ENCODE measurements around the gene INO80B. TPM values are rescaled to one million over a fixed set of nuclear protein-coding genes. Genes with fewer than 3 reads are reported as not detected.

INO80B gene
- total RNA-seq, 3 donors from 2014 or later = 12.6 to 26.2 (median 24.4) TPM

DNA sequence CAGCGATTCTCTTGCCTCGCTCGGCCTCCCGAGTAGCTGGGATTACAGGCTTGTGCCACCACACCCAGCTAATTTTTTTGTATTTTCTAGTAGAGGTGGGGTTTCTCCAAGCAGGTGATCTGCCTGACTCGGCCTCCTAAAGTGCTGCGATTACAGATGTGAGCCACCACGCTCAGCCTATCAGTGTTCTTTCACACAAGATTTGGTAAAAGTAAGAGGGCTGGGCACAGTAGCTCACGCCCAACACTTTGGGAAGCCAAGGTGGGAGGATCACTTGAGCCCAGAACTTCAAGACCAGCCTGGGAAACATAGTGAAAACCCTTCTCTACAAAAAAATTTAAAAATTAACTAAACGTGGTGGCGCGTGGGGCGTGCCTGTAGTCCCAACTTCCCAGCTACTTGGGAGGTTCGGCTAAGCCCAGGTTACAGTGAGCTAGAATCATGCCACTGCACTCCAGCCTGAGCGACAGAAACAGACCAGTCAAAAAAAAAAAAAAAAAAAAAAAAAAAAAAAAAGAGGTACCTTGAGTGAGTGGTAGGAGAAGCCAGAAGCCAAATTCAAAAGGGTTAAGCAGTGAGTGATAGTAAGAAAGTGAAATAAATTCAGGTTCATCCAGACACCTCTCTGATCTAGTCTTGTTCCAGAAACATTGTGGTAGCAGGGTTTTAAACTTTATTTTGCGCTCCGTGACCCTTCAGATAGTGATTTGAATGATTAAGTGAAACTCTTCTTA is 16.6 kb downstream of the INO80B start:
- no peak for TF ChIP-seq POLR2AphosphoS5 (IDR thresholded peaks at IDR 0.05)
- TF ChIP-seq, protein P1, sequence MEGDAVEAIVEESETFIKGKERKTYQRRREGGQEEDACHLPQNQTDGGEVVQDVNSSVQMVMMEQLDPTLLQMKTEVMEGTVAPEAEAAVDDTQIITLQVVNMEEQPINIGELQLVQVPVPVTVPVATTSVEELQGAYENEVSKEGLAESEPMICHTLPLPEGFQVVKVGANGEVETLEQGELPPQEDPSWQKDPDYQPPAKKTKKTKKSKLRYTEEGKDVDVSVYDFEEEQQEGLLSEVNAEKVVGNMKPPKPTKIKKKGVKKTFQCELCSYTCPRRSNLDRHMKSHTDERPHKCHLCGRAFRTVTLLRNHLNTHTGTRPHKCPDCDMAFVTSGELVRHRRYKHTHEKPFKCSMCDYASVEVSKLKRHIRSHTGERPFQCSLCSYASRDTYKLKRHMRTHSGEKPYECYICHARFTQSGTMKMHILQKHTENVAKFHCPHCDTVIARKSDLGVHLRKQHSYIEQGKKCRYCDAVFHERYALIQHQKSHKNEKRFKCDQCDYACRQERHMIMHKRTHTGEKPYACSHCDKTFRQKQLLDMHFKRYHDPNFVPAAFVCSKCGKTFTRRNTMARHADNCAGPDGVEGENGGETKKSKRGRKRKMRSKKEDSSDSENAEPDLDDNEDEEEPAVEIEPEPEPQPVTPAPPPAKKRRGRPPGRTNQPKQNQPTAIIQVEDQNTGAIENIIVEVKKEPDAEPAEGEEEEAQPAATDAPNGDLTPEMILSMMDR (IDR thresholded peaks at IDR 0.05) = no peak
- TF ChIP-seq POLR2A (IDR thresholded peaks at IDR 0.05) = no peak
- H3K27me3 ChIP-seq = no peaks in the 10 kb centered on the region
- intact Hi-C loops (cut with DNase I; ENCODE audit: low total_unique reads) = no loop called here
- no peaks in the 10 kb centered on the region for H3K9me3 ChIP-seq
- peaks cover 4 to 5% of the 10 kb centered on the region in 2 donors for H3K4me1 ChIP-seq
- H3K36me3 ChIP-seq = no peaks in the 10 kb centered on the region
- H3K27ac ChIP-seq = peak overlapping the region; percentile 82 to 96
- DNase-seq (ENCODE audit: low spot score in 2 of 2) = no peak
- H3K4me3 ChIP-seq = peak overlapping the region; percentile 67 to 96 (median 77)

DNA sequence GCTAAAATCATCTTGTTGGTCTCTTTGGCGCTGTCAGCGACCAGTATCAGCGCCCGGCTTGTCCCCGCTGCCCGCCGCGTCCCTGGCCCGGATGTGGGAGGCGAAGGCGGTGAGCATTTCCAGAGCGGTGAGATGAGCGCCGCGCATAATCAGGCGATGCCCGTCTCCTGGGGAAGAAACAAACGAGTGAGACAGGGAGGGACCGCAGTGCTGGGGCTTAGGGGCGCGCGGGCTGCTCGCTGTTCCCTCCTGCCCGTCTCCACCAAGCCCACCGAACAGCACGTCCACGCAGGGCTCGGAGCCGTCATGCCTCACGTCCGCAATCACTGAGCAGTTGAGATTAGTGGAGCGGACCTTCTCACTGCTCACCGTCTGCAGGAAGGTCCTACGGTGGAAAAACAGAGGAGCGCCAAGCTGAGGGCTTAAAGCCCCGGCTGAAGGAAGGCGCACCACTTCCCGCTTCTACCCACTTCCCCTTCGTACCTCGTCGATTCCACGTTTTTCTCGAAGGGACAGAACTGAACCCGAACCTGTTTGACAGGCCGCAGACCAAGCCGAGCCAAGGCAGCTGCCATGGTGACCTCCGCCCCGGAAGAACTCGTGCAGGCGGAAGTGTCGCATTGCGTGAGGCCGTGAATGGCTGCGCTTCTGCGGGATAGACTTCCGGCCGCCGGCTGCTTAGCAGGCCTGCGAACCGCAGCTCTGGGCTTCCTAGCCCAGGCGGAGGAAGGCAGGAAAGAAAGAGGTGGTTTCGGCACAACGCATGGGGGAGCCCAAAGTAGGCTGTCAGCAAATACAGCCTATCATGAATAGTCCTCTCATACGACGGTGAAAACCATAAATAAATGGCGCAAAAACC is 17.4 kb downstream of the INO80B start, which contains the start of gene MRPL53:
TSS of gene MRPL53 (minus strand) at position 595 of the 859 bp plus-strand sequence. CDS start at position 575, 20 bp downstream.
- TF ChIP-seq, protein P1 (IDR thresholded peaks at IDR 0.05) = no peak
- TF ChIP-seq POLR2A (IDR thresholded peaks at IDR 0.05) = peak; percentile 86
- peak; percentile 97 to 100 (median 99) for TF ChIP-seq POLR2AphosphoS5 (IDR thresholded peaks at IDR 0.05)
- Histone ChIP-seq H3K9me3 (no peaks in the 10 kb centered on the region), H3K4me1 (peaks cover 4 to 5% of the 10 kb centered on the region in 2 donors), H3K27me3 (no peaks in the 10 kb centered on the region), H3K4me3 (peak within 1 kb of the TSS; percentile 67 to 96 (median 77)), H3K36me3 (no peaks in the 10 kb centered on the region), H3K27ac (peak within 1 kb of the TSS; percentile 82 to 96)
- intact Hi-C loops (cut with DNase I; ENCODE audit: low total_unique reads) = no loop called here
- peak; percentile 91 to 95 for DNase-seq (ENCODE audit: low spot score in 2 of 2)

DNA sequence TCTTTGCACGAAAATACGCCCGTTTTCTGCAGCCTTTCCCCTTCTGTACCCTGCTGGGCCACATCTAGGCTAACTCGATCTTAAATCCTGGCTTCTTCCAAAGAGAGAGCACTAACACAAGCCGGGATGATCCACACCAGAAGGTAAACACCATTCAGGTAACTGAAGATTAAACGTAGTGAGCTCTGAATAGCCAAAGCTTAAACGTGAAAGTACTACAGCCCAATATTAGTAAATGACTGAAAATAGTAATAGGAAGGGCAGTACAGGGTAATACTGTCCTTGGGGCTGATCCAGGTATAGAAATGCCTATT is 18.0 kb downstream of the INO80B start:
- no peak for DNase-seq (ENCODE audit: low spot score in 2 of 2)
- TF ChIP-seq, protein P1 (IDR thresholded peaks at IDR 0.05) = no peak
- TF ChIP-seq POLR2A (IDR thresholded peaks at IDR 0.05) = no peak
- no peak for TF ChIP-seq POLR2AphosphoS5 (IDR thresholded peaks at IDR 0.05)
- no peaks in the 10 kb centered on the region for H3K9me3 ChIP-seq
- peaks cover 4 to 5% of the 10 kb centered on the region in 2 donors for H3K4me1 ChIP-seq
- H3K27me3 ChIP-seq = no peaks in the 10 kb centered on the region
- intact Hi-C loops (cut with DNase I; ENCODE audit: low total_unique reads) = no loop called here
- H3K27ac ChIP-seq = peak overlapping the region; percentile 82 to 96
- peak overlapping the region; percentile 67 to 96 (median 77) for H3K4me3 ChIP-seq
- H3K36me3 ChIP-seq = no peaks in the 10 kb centered on the region

DNA sequence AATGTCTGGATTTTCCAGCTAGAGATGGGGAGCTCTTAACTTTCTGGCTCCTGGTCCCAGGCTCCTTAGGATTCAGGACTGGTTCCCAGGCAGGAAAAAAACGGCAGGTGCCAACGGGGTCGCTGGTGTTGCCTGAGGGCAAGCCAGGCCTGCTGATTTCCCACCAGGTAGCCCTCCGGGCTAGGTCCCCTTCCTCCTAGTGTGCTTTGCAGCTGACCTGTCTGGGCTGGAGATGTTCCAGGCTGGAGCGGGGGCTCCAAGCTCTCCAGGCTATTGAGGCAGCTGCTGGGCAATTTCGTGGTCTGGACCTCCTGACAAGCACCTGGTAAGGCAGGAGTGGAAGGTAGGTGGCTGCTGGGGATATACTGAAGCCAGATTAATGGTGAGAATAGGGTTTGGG is 19.6 kb downstream of the INO80B start:
- Histone ChIP-seq H3K4me3 (no peak overlapping the region), H3K27ac (no peak overlapping the region), H3K27me3 (no peaks in the 10 kb centered on the region), H3K9me3 (no peaks in the 10 kb centered on the region), H3K36me3 (no peaks in the 10 kb centered on the region), H3K4me1 (peaks cover 4 to 5% of the 10 kb centered on the region in 2 donors)
- TF ChIP-seq POLR2AphosphoS5 (IDR thresholded peaks at IDR 0.05) = no peak
- TF ChIP-seq POLR2A (IDR thresholded peaks at IDR 0.05) = no peak
- TF ChIP-seq, protein P1 (IDR thresholded peaks at IDR 0.05) = no peak
- no peak for DNase-seq (ENCODE audit: low spot score in 2 of 2)
- intact Hi-C loops (cut with DNase I; ENCODE audit: low total_unique reads) = no loop called here

DNA sequence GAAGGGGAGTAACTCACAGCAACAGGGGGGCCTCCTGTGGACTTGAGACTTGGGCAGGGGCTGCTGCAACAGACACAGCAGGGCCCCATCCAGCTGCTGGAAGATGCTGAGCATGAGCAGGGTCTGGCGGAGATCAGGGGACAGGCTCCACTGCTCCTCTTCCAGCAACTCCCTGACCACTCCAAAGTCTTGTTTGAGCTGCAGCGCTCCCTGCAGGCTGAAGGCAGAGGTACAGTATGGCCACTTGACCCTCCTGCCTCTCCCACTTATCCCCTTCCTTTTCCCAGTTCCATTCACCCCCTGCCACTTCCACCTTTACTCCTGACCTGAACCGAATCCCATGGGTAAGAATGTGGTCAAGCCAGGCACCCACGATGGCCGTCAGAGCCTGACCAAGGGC is 20.0 kb downstream of the INO80B start:
- Histone ChIP-seq H3K4me1 (peaks cover 4 to 5% of the 10 kb centered on the region in 2 donors), H3K27me3 (no peaks in the 10 kb centered on the region), H3K4me3 (no peak overlapping the region), H3K36me3 (no peaks in the 10 kb centered on the region), H3K27ac (no peak overlapping the region), H3K9me3 (no peaks in the 10 kb centered on the region)
- TF ChIP-seq POLR2A (IDR thresholded peaks at IDR 0.05) (no peak), POLR2AphosphoS5 (IDR thresholded peaks at IDR 0.05) (no peak)
- TF ChIP-seq, protein P1 (IDR thresholded peaks at IDR 0.05) = no peak
- intact Hi-C loops (cut with DNase I; ENCODE audit: low total_unique reads) = no loop called here
- DNase-seq (ENCODE audit: low spot score in 2 of 2) = no peak
